OCI-LY7 (cell line): ENCODE measurements around the gene HPSE2. TPM values are rescaled to one million over a fixed set of nuclear protein-coding genes. Genes with fewer than 3 reads are reported as not detected.

ENCODE experiments used
- BruUV-seq: library from RNA; stranded (reverse); fragments of 400-500 nt; replicated peaks from 2 replicates; lab custom pipeline; 2021; lab: Mats Ljungman, UMichigan
- CTCF ChIA-PET: fragments of 300-600 bp; sonication (Branson Sonifier 250); formaldehyde crosslinking; loops from one replicate; lab custom pipeline; 2022; ENCODE audit warnings: antibody characterized with exemption; ENCODE audit not compliant: unreplicated experiment; lab: Charles Lee
- POLR2A ChIA-PET: fragments of 300-600 bp; sonication (Branson Sonifier 250); formaldehyde crosslinking; loops from one replicate; lab custom pipeline; 2022; ENCODE audit warnings: antibody characterized with exemption; lab: Charles Lee
- DNase-seq: peaks from one replicate; pipeline ENCODE4 v3.0.0-alpha.2; 2015; ENCODE audit warnings: low spot score
- H2AFZ ChIP-seq: fragments of 200-600 bp; sonication (generic), shearing (Covaris generic); 2 replicates; pipeline ENCODE4 v1.6.1; 2014; ENCODE audit warnings: mild to moderate bottlenecking, antibody characterized with exemption, low read length, moderate library complexity
- H3K27ac ChIP-seq: fragments of 200-600 bp; sonication (generic); 2 replicates; pipeline ENCODE4 v1.5.1; 2014; ENCODE audit warnings: mixed run types, low read depth, mild to moderate bottlenecking, moderate library complexity, low read length, inconsistent platforms; ENCODE audit not compliant: poor library complexity, severe bottlenecking
- H3K36me3 ChIP-seq: fragments of 200-600 bp; sonication (generic); 2 replicates; pipeline ENCODE4 v1.6.1; 2014; ENCODE audit warnings: mild to moderate bottlenecking, antibody characterized with exemption, low read length, moderate library complexity, mixed read lengths; ENCODE audit not compliant: insufficient read depth
- H3K4me1 ChIP-seq: fragments of 200-600 bp; sonication (generic); 2 replicates; pipeline ENCODE4 v1.5.1; 2014; ENCODE audit warnings: mild to moderate bottlenecking, low read length; ENCODE audit not compliant: insufficient read depth, poor library complexity, severe bottlenecking
- H3K4me2 ChIP-seq: fragments of 200-600 bp; sonication (generic); 2 replicates; pipeline ENCODE4 v1.6.1; 2014; ENCODE audit warnings: mild to moderate bottlenecking, low read length
- H3K4me3 ChIP-seq: fragments of 200-600 bp; sonication (generic); 2 replicates; pipeline ENCODE4 v1.5.1; 2014; ENCODE audit warnings: mild to moderate bottlenecking, low read depth, low read length; ENCODE audit not compliant: poor library complexity, severe bottlenecking
- H3K79me2 ChIP-seq: fragments of 200-600 bp; sonication (generic); 2 replicates; pipeline ENCODE4 v1.6.1; 2016; ENCODE audit warnings: low read depth, mild to moderate bottlenecking, low read length, moderate library complexity, mixed read lengths; ENCODE audit not compliant: insufficient read depth
- H3K9me2 ChIP-seq: fragments of 200-600 bp; sonication (generic); 2 replicates; pipeline ENCODE4 v1.6.1; 2016; ENCODE audit warnings: mild to moderate bottlenecking, low read length, mixed read lengths; ENCODE audit not compliant: insufficient read depth
- H3K9me3 ChIP-seq: fragments of 200-600 bp; sonication (generic); 2 replicates; pipeline ENCODE4 v1.6.1; 2014; ENCODE audit warnings: mild to moderate bottlenecking, mixed run types, low read length, mixed read lengths
- H4K20me1 ChIP-seq: fragments of 200-600 bp; sonication (generic); 2 replicates; pipeline ENCODE4 v1.6.1; 2014; ENCODE audit warnings: mild to moderate bottlenecking, antibody characterized with exemption, low read length, moderate library complexity, mixed read lengths; ENCODE audit not compliant: insufficient read depth
- EZH2phosphoT487 ChIP-seq: fragments of 200-600 bp; sonication (generic); IDR thresholded peaks from 2 replicates; pipeline ENCODE4 v1.6.1; 2018; ENCODE audit warnings: low read depth, borderline replicate concordance, mild to moderate bottlenecking, mixed run types, antibody characterized with exemption, low read length, moderate library complexity, mixed read lengths
- intact Hi-C: fragments of 100-400 bp; cut with micrococcal nuclease; formaldehyde crosslinking; loops from one replicate; pipeline ENCODE4 v1.10.0; 2022; ENCODE audit not compliant: unreplicated experiment
- total RNA-seq, 2 experiments: library from RNA; depleted of rRNA in 1 of 2; stranded (reverse); fragments of >200 nt in 1 of 2; shearing (Covaris generic) in 1 of 2; gene quantifications; 2 replicates each; pipeline ENCODE4 v1.2.3, GENCODE V29; 2014 to 2022
- TF ChIP-seq, protein P1 (sequence below): fragments of 200-600 bp; sonication (generic); conservative IDR thresholded peaks from 2 replicates; pipeline ENCODE4 v1.5.1; 2014; ENCODE audit warnings: mild to moderate bottlenecking, antibody characterized with exemption, low read length, moderate library complexity, mixed read lengths

HPSE2 gene
- total RNA-seq, 2 experiments from 2014 or later: not detected

DNA sequence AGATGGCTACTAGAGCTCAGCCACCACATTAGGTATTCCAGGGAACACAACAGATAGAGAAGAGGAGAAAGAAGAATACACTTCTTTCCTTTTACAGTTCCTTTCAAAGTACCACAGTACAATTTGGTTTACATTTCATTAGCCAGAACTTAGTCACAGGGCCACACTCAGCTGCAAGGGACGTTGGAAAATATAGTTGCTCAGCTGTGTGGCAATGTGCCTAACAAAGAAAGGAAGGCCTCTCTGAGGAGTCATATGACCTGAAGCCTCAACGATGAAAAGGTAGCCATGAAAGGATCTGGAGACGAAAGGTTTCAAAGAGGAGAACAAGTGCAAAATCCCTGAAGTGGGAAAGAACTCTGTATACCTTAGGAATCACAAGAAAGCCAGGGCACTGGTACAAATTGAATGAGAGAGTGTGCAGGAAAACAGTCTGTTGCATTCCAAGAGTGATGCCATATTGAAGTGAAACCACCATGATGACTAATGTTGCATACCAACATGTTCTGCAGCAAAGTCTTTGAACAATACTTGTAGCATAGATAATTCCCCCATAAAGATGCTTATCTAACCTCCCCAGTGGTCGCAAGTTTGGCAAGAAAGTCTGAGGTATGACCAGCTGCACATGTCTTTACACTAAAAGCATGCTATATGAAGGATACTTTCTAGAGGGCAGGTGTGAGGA is 278.9 kb downstream of the HPSE2 start:
- CTCF ChIA-PET: no interaction called here
- POLR2A ChIA-PET: no interaction called here
- H2AFZ ChIP-seq: no peak overlapping the region

DNA sequence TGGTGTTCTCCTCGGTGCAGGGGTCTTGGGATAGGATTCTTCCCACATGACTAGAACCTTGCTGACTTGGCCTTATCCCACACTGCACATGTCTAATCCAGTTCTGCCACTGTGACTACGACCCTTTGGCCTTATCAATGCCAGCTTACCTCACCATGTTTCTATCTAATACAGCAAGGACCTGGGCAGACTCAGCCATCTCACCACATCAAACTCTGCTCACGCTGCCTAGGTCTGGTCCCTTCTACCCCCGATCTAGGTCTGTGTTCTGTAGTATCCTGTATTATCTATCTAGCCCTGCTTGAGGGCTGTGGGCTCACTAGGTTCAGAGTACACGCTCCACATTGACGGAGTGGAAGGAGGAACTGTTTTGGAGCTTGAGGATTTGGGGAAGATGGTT is 282.4 kb downstream of the HPSE2 start:
- no peaks in the 10 kb centered on the region for H3K36me3 ChIP-seq

More for the DNA sequence above, 278.9 kb downstream of the HPSE2 start:
- no peaks in the 10 kb centered on the region for H3K4me1 ChIP-seq
- no peak for TF ChIP-seq EZH2phosphoT487
- TF ChIP-seq, protein P1, sequence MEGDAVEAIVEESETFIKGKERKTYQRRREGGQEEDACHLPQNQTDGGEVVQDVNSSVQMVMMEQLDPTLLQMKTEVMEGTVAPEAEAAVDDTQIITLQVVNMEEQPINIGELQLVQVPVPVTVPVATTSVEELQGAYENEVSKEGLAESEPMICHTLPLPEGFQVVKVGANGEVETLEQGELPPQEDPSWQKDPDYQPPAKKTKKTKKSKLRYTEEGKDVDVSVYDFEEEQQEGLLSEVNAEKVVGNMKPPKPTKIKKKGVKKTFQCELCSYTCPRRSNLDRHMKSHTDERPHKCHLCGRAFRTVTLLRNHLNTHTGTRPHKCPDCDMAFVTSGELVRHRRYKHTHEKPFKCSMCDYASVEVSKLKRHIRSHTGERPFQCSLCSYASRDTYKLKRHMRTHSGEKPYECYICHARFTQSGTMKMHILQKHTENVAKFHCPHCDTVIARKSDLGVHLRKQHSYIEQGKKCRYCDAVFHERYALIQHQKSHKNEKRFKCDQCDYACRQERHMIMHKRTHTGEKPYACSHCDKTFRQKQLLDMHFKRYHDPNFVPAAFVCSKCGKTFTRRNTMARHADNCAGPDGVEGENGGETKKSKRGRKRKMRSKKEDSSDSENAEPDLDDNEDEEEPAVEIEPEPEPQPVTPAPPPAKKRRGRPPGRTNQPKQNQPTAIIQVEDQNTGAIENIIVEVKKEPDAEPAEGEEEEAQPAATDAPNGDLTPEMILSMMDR: no peak
- H3K27ac ChIP-seq: no peak overlapping the region
- no peaks in the 10 kb centered on the region for H4K20me1 ChIP-seq
- DNase-seq: no peak
- no peaks in the 10 kb centered on the region for H3K36me3 ChIP-seq
- BruUV-seq: no TSS peak
- no peak overlapping the region for H3K4me2 ChIP-seq
- intact Hi-C loops: no loop called here
- no peaks in the 10 kb centered on the region for H3K79me2 ChIP-seq
- no peaks in the 10 kb centered on the region for H3K9me2 ChIP-seq
- no peak overlapping the region for H3K4me3 ChIP-seq
- no peaks in the 10 kb centered on the region for H3K9me3 ChIP-seq

More for the DNA sequence above, 282.4 kb downstream of the HPSE2 start:
- no peak overlapping the region for H3K4me3 ChIP-seq
- no peak for DNase-seq
- H3K9me3 ChIP-seq: no peaks in the 10 kb centered on the region
- H4K20me1 ChIP-seq: no peaks in the 10 kb centered on the region
- intact Hi-C loops: no loop called here
- no peak overlapping the region for H3K4me2 ChIP-seq
- POLR2A ChIA-PET: no interaction called here
- H3K9me2 ChIP-seq: no peaks in the 10 kb centered on the region
- no peaks in the 10 kb centered on the region for H3K4me1 ChIP-seq
- no peaks in the 10 kb centered on the region for H3K79me2 ChIP-seq
- TF ChIP-seq, protein P1: no peak
- no peak for TF ChIP-seq EZH2phosphoT487
- H3K27ac ChIP-seq: no peak overlapping the region
- CTCF ChIA-PET: no interaction called here
- no peak overlapping the region for H2AFZ ChIP-seq
- no TSS peak for BruUV-seq
